ENCODE measurements around the gene PCDH18.
"Not testable (repeated sequence)": the region's sequence is repeated elsewhere in the genome, so short reads cannot be mapped to it uniquely, and the experiment has no call there.

Gene PCDH18

DNA sequence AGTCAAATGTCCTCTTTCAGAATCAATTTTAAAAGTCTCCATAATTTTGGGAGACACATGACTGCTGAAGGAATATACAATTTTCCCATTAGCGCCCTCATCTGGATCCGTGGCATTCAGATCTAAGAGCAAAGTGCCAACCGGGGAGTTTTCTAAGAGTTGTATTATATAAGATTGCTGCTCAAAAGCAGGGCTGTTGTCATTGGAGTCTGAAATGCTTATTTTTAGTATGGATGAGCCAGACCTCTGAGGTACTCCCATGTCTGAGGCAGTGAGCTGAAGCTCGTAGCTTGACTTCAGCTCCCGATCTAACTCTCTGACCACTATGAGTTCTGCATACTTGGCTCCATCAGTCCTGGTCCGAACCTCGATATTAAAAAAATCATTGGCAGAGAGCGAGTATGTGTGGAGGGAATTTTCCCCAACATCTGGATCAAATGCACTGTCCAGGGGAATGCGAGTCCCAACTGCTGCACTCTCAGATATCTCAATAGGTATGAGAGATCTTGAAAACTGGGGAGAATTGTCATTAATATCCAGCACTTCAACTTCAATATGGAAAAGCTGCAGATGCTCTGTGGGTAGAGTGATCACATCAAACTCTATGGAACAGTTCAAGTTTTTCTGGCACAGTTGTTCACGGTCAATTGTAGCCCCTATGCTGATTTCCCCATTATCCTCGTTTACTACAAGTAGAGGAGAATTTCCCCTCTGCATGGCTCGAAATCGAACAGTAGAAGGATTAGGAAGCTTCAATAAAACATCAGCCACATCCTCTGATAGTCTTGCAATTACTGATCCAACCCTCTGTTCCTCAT is 917 bp downstream of the PCDH18 start:
- DNase-seq (ENCODE audit: low spot score) = no peak

DNA sequence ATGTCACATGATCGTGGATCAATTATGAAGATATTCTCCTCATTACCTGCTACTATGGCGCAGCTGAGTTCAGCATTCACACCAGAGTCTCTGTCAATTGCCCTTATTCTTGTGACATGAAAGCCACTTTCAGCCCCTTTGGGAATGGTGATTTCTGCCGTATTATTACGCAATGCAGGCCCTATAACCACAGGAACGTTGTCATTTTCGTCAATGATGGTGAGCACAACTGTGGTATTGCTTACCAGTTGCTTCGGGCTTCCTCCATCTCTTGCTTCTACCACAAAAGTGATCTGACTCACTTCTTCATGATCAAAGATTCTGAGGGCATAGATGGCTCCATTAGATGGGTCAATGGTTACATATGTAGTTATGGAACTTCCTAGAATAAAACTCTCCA is 2.1 kb downstream of the PCDH18 start:
- DNase-seq (ENCODE audit: low spot score) = no peak

DNA sequence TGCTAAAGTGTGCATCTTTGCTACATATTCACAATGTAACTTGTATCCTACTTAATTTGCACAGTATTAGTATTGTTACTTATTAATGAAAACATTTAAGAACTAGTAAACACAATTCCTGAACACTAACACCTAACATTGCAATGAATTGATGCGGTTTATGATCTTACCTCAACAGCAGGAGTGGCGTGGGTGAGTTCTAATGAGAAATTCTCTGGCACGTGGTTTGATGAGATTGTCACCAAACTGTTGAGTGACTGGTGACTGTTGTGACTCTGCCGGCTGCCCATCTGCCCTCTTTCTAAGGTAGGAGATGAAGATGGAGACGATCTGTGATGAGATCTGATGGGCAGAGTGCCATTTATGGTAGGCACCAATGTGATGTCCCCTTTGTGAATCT is 2.9 kb downstream of the PCDH18 start:
- no peak for DNase-seq (ENCODE audit: low spot score)

DNA sequence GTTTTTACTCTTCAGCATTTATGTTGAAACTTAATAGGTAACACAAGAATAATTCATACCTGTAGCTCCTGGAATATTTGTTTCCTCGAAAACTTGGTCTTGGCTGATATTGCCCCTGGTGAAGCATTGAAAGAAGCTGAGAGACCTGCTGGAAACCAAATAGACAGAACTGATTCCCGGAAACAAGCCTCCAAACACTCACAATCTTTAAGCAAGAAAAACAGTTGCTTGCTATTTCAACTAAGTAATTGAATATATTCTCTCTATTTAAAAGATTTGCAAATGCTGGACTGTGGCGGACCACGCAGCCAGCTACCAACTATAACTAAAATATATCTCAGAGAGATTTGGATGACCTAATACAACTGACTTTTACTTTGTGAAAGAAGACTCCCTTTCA is 3.6 kb downstream of the PCDH18 start:
- no peak for DNase-seq (ENCODE audit: low spot score)

DNA sequence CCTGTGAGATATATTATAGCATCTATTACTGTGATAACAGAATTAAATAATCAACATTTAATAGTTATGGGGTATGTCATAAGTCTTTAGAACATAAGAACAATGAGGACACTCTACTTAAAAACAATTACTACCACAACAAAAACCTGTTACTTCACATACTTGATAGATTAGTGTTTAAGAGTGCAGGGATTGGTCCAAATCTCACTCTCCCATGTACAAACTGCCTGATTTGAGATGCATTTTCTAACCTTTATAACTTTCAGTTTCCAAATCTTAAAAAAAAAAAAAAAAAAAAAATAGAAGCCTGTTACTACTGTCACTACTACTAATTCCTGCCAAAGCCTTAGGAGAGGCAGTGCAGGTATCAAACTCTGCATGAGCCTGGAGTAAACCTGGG is 5.6 kb downstream of the PCDH18 start:
- no peak for DNase-seq (ENCODE audit: low spot score)

DNA sequence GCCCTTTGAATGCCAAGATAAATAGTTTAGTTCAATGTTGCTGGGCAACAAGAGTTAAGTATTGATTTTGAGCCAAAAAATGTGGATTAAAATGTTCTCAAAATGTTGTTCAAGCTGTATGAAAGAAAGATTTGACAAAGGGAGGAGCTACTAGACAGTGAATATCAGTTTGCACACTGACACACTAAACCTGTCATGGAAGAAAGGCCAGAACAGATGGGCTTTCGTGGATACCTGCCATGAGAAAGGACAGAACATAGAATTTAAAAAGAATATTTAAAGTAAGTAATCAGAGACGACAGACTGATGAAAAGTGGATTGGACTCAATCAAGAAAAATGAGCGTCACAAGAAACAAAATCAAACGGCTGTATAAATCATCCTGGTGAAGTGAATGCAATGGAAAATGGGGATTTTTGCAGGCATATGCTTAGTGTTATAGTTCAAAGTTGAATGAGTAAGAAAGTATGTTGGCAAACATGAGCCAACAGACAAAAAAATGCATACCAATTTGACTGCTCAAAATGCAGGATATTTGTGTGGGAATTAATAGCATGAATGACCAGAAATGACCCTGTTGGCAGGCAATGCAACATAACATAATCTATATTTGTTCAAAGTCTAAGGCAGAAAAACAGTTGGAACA is 7.4 kb downstream of the PCDH18 start:
- no peak for DNase-seq (ENCODE audit: low spot score)

DNA sequence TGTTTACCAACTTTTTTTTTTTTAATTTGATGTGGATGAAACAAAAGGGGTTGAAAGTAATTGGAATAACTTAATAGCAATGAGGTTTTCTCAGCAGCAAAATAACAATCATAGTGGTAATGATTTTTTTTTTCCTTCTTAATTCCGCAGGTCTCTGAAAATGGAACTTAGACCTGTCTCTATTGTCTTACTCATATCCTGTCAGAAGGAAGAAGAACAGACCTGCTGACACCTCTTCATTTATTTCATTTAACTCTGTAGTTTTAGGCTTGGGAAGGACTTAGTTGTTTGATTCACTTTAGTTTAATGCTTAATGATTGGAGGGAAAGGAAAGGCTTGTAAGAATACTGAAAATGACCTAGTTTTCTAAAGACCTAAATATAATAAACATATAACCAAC is 9.0 kb downstream of the PCDH18 start:
- no peak for DNase-seq (ENCODE audit: low spot score)

DNA sequence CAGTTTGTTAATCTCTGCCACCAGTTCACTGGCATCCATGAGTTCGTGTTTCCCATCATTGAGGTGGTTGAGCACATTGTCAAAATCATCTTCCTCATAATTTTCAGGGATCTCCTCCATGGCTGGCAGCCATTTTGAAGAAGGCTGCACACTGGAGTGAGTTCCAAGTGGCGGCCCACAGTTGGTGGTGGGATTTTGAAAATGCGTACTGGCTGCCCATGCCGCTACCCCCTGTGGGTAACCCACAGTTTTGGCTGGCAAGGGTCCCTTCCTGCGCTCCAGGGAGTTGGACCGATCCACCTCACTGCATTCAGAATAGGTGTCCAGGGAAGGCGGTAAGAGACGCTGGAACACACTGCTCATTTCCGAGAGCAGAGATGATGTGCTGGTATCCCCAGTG is 11.2 kb downstream of the PCDH18 start:
- DNase-seq (ENCODE audit: low spot score) = no peak

DNA sequence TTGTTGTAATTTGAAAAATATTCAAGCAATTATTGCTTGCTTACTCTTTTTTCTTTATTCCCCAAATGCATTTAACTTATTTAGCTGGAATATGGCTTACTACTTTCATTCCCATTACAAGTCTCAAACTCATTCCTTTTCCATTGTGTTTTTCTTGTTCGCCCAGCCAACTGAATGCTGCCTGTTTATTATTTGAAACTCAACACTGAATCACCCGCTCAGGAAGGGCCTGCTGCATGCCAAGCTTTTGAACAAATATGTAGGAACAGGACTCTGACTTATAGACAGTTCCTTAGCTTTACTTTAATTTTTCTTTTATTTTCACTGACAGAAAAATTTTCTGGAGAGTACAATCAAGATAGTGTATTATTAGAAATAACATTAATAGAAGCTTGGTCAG is 12.9 kb downstream of the PCDH18 start:
- DNase-seq (ENCODE audit: low spot score) = no peak

DNA sequence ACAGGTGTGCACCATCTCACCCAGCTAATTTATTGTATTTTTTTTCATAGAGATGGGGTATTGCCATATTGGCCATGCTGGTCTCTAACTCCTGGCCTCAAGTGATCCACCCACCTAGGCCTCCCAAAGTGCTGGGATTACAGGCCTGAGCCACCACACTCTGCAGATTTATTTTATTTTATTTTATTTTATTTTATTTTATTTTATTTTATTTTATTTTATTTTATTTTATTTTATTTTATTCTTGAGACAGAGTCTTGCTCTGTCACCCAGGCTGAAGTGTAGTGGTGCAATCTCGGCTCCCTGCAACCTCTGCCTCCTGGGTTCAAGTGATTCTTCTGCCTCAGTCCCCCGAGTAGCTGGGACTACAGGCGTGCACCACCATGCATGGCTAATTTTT is 15.0 kb downstream of the PCDH18 start:
- not testable (repeated sequence) for DNase-seq (ENCODE audit: low spot score)

DNA sequence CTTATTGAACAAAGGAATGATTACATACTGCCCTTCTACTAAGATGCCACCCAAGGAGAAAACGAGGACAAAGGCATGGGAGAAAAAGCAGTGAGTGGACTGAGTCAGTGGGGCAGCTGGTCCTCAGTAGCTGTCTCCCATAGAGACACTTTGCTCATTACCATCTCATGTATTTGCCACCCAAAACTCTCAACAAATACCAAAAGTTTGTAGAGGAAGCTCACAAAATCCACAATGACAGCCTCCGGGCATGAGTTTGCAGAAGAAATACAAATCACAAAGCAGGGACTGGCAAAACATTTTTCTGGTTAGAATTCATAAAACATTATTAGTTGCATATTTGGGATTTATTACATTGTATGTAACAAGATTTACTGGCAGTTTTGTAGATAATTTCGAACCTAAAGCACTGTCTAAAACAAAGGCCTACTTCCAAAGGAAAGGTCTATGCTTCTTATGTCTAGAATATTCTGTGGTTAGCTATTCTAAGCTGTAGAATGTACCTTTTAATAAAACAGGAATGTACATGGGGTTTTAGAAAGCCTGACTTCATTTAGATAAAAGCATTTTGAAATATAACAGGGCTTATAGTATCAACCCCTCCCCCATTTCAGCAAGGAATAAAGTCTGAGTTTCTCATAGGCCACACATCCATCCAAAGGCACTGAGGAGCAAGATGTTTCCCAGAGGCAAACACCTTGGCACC is 17.7 kb downstream of the PCDH18 start:
- no peak for DNase-seq (ENCODE audit: low spot score)

DNA sequence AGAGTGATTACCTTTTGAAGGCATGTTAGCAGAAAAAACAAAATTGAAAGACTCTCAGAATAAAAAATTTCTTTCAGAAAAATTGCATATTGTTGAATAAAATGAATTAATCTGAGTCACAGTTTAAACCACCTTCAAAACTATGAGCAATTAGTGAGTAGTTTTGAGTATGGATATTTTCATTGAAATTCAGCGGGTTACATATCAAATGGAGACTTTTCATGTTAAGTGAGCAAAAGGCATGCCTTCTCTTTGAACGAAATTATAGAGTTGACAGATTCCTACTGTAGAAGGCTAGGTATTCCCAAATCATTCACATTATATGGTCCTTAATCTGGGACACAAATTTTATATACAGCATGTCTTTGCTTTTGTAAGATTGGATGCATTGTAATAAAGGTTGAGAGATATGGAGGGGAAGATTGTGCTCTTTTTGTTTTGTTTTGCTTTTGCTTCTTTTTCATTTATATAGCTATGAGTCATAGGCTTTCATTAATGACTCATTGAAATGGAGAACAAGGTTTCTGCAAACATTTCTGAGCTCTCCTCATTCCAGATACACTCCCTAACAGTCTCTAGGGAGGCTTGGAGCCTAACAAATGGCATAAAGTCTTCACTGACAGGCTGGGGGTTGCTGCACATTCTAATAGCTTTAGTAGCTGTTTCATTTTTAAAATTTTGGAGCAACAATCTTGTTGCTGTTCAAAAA is 21.6 kb downstream of the PCDH18 start:
- DNase-seq (ENCODE audit: low spot score) = no peak

DNA sequence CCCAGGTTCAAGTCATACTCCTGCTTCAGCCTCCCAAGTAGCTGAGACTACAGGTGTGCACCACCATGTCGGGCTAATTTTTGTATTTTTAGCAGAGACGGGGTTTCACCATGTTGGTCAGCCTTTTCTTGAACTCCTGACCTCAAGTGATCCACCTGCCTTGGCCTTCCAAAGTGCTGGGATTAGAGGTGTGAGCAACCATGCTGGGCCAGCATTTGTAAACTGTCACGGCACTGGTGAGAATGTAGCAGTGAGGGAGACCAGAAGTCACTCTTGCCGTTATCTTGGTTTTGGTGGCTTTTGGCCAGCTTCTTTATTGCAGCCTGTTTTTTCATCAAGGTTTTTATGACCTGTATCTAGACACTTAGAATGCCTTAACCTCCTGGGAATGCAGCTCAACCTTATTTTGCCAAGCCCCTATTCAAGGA is 22.4 kb downstream of the PCDH18 start:
- DNase-seq (ENCODE audit: low spot score) = no peak

DNA sequence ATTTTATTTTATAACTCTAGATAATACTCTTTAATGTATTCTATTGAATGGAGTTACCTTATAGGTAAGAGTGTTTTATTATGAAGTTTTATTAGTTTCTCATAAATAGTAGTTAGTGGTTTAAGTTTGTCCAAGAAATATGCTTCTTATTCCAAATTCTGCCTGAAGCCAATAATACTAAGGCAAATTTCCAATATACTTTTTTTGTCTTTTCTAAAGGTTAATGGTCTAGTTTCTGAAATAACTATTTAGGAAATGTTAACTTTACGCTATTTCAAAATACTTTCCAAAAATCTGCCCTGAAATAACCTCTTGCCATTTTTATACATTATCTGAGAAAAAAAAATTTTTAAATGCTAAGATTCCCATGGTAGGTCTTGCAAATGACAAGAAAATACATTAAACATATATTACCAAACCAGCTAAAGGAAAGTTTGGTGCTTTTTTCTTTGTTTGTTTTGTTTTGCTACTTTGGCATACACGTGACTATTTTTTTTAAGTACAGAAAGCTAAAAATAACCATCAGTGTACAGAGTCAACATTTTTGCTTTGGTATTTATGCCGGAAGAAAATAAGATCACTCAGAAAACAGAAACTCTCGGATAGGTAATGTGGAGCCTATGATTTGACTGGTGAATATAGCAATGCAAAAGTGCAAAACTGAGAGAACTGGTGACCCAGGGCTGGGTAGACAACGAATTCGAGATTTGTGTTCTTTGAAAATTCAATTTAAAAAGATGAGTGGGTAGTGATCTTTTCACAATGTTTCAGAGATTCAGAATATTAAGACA is 29.8 kb downstream of the PCDH18 start:
- no peak for DNase-seq (ENCODE audit: low spot score)

DNA sequence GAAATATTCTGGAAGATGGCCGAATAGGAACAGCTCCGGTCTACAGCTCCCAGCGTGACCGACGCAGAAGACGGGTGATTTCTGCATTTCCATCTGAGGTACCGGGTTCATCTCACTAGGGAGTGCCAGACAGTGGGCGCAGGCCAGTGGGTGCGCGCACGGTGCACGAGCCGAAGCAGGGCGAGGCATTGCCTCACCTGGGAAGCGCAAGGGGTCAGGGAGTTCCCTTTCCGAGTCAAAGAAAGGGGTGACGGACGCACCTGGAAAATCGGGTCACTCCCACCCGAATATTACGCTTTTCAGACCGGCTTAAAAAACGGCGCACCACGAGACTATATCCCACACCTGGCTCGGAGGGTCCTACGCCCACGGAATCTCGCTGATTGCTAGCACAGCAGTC is 36.0 kb downstream of the PCDH18 start:
- DNase-seq (ENCODE audit: low spot score) = not testable (repeated sequence)

DNA sequence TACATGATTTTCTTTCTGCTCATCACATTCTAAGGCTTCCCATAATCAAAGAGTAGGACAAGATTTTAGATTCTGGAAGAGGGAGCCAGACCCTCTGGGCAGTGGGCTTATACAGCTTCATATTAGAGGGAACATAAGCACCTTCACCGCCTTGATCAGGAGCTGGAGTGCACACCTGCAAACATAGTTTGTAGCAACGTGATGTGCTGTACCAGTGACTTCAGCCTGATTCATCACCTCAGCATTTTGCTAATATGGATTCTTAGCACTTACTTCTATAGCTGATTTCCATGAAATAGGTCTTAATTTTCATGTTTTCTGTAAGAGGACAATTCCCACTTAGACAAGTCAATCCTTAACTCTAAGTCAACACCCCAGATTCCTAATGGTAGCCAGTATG is 36.7 kb downstream of the PCDH18 start:
- no peak for DNase-seq (ENCODE audit: low spot score)

DNA sequence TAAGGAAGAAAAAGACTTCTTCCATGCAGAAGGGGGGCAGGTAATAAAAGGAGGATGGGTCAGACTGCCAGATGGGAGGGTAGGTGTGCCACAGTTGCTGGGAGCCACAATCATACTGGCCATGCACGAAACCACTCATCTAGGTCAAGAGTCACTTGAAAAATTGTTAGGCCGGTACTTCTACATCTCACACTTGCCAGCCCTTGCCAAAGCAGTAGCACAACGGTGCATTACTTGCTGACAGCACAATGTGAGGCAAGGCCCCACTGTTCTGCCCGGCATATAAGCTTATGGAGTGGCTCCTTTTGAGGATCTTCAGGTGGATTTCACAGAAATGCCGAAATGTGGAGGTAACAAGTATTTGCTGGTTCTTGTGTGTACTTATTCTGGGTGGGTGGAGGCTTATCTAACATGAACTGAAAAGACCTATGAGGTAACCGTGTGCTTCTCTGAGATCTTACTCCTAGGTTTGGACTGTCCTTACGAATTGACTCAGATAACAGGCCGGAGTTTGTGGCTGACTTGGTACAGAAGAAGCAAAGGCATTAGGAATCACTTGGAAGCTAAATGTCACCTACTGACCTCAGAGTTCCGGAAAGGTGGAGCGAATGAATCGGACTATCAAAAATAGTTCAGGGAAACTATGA is 48.9 kb downstream of the PCDH18 start:
- not testable (repeated sequence) for DNase-seq (ENCODE audit: low spot score)

DNA sequence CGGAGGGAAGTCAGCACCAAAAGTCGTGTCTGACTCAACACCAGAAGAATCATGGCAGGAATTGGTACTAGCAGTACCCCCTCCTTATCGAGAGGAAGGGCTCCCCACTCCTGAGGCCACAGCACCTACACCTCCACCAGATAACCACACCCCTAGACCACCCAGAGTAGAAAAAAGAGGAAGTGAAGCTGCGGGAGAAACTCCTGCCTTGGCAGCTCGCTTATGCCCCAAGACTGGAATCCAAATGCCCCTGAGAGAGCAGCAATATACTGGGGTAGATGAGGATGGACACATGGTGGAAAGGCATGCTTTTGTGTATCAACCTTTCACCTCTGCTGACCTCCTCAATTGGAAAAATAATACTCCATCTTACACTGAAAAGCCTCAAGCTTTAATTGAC is 52.6 kb downstream of the PCDH18 start:
- not testable (repeated sequence) for DNase-seq (ENCODE audit: low spot score)

DNA sequence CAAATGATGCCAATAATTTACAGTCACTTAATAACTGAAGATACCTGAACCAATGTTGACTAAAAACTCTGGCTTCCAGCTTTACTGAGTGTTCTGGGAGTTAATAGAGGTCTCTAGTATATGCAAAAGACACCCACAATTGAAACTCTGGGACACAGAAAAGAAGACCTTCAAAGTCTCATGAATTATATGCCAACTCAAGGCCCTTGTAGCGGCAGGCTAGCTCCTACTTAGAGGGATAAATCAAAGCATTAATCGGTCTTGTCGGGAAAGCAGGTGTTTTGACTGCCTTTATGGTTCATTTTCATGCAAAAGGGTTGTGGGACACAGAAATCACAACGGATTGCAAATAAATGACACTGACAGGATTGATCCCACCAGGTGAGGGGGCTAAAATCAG is 55.9 kb downstream of the PCDH18 start:
- no peak for DNase-seq (ENCODE audit: low spot score)

DNA sequence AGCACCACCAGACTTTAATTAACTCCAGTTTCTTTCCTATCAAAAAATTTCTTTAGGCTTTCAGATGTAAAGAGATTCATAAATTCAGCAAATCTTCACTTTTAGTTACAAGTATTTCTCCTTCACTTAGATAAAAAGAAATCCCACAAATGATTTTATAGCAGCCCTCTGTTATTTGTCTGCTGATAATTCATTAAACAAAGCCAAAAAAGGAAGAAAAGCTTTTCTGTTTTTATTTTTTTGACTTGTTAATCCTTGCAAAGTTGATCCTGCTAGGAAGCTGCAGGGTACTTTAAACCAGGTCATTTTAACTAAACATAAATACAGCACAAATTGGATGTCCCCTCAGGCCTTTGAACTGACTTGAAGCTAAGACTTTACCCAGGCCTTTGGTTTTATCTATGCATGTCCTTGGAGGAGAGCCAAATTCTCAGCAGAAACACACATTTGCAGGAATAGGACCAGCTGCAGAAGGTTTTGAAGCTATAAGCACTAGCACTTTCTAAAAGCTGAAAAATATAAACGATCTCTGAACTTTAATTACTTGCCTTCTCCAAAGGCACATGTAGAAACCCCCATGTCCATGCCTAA is 57.5 kb downstream of the PCDH18 start:
- no peak for DNase-seq (ENCODE audit: low spot score)

DNA sequence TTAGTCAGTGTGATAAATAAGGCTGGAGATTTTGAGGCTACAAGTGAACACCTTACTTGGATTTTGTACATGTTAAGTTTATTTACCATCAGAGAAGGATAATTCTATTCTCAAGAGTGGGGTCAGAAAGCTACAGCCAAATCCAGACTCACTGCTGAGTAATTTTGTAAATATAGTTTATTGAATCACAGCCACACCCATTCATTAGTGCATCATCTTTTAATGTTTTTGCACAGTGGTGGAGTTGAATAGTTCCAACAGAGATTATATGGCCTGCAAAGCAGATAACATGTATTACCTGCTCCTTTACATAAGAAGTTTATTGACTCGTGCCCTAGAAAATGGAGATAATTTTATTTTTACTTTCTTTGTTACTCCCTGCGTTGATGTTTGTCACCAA is 60.4 kb downstream of the PCDH18 start:
- DNase-seq (ENCODE audit: low spot score) = no peak
